Brain microvascular endothelial cell (primary cell): ENCODE measurements around the gene CDH13.

Experiments used
- DNase-seq: peaks from one replicate; pipeline ENCODE4 v3.0.0-alpha.2; 2020
- H3K27ac ChIP-seq: fragments of 250-450 bp; sonication (Bioruptor Pico); 2 replicates; pipeline ENCODE4 v1.5.1; 2020; ENCODE audit warnings: mild to moderate bottlenecking, moderate library complexity
- H3K27me3 ChIP-seq: fragments of 250-450 bp; sonication (Bioruptor Pico); replicated peaks from 2 replicates; pipeline ENCODE4 v1.5.1; 2020; ENCODE audit warnings: mild to moderate bottlenecking
- H3K36me3 ChIP-seq: fragments of 250-450 bp; sonication (Bioruptor Pico); replicated peaks from 2 replicates; pipeline ENCODE4 v1.5.1; 2020; ENCODE audit warnings: mild to moderate bottlenecking
- H3K4me3 ChIP-seq: 2 replicates; pipeline ENCODE4 v1.5.1; 2011; ENCODE audit warnings: low read depth, mild to moderate bottlenecking, control low read depth, low read length, moderate library complexity
- in situ Hi-C: cut with HindIII; loops from 2 replicates; pipeline ENCODE4 v1.10.0; 2017; ENCODE audit warnings: low sequenced_read_pairs, low pct_ligation_motif_present
- TF ChIP-seq, protein P1 (sequence below): IDR thresholded peaks from 2 replicates; pipeline ENCODE4 v1.5.1; 2011; ENCODE audit warnings: low read depth, mild to moderate bottlenecking, moderate library complexity, low read length, control low read depth, inconsistent platforms; ENCODE audit errors: missing control alignments

CDH13 gene

GRCh38 chr16:83724585-83724984 is 1097.8 kb downstream of the CDH13 start:
- Histone ChIP-seq H3K4me3 (no peak overlapping the region), H3K36me3 (no peaks in the 10 kb centered on the region), H3K27me3 (no peaks in the 10 kb centered on the region), H3K27ac (no peak overlapping the region)
- no peak for DNase-seq
- TF ChIP-seq, protein P1, sequence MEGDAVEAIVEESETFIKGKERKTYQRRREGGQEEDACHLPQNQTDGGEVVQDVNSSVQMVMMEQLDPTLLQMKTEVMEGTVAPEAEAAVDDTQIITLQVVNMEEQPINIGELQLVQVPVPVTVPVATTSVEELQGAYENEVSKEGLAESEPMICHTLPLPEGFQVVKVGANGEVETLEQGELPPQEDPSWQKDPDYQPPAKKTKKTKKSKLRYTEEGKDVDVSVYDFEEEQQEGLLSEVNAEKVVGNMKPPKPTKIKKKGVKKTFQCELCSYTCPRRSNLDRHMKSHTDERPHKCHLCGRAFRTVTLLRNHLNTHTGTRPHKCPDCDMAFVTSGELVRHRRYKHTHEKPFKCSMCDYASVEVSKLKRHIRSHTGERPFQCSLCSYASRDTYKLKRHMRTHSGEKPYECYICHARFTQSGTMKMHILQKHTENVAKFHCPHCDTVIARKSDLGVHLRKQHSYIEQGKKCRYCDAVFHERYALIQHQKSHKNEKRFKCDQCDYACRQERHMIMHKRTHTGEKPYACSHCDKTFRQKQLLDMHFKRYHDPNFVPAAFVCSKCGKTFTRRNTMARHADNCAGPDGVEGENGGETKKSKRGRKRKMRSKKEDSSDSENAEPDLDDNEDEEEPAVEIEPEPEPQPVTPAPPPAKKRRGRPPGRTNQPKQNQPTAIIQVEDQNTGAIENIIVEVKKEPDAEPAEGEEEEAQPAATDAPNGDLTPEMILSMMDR = no peak
- in situ Hi-C loops = no loop called here

GRCh38 chr16:83725313-83725712 is 1098.5 kb downstream of the CDH13 start:
- TF ChIP-seq, protein P1 = no peak
- no peak for DNase-seq
- H3K4me3 ChIP-seq = no peak overlapping the region
- H3K27me3 ChIP-seq = no peaks in the 10 kb centered on the region
- in situ Hi-C loops = no loop called here
- no peaks in the 10 kb centered on the region for H3K36me3 ChIP-seq
- no peak overlapping the region for H3K27ac ChIP-seq

- peak overlapping the region; percentile 34 for H3K27ac ChIP-seq
- peak; percentile 76 for DNase-seq
Measured at GRCh38 chr16:83727018-83727417, 1100.2 kb downstream of the CDH13 start.

GRCh38 chr16:83727751-83728352 is 1101.1 kb downstream of the CDH13 start:
- H3K36me3 ChIP-seq = no peaks in the 10 kb centered on the region
- no peaks in the 10 kb centered on the region for H3K27me3 ChIP-seq
- in situ Hi-C loops = no loop called here
- H3K27ac ChIP-seq = no peak overlapping the region
- TF ChIP-seq, protein P1 = no peak
- H3K4me3 ChIP-seq = no peak overlapping the region
- no peak for DNase-seq

More at GRCh38 chr16:83727018-83727417, 1100.2 kb downstream of the CDH13 start:
- in situ Hi-C loops = no loop called here
- no peaks in the 10 kb centered on the region for H3K27me3 ChIP-seq
- no peak overlapping the region for H3K4me3 ChIP-seq
- TF ChIP-seq, protein P1 = no peak
- H3K36me3 ChIP-seq = no peaks in the 10 kb centered on the region

DNA sequence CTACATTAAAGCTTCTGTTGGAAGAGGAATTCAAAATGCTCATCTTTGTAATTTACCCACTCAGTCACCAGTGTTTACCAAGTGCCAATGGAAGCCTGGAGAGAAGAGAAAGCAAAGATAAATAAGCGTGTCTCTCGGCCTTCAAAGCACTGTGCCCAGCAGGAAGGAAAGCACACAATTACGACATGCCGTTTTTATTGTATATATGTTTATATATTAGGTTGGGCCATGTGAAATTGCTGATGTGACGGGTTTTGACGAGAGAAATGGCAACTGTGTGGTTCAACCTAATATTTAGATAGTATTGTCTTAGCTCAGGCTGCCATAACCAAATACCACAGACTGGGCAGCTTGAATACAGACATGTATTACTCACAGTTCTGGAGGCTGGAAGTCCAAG is 1101.7 kb downstream of the CDH13 start:
- Histone ChIP-seq H3K36me3 (no peaks in the 10 kb centered on the region), H3K27me3 (no peaks in the 10 kb centered on the region), H3K4me3 (no peak overlapping the region), H3K27ac (no peak overlapping the region)
- in situ Hi-C loops = no loop called here
- peak; percentile 29 for DNase-seq
- TF ChIP-seq, protein P1 = no peak

- in situ Hi-C loops = no loop called here
- H3K4me3 ChIP-seq = no peak overlapping the region
Measured at GRCh38 chr16:83730812-83731211, 1104.0 kb downstream of the CDH13 start.

More at GRCh38 chr16:83730812-83731211, 1104.0 kb downstream of the CDH13 start:
- Histone ChIP-seq H3K27me3 (no peaks in the 10 kb centered on the region), H3K27ac (no peak overlapping the region), H3K36me3 (no peaks in the 10 kb centered on the region)
- TF ChIP-seq, protein P1 = no peak
- no peak for DNase-seq
